Measurements from ENCODE around the gene PITPNM1.

PITPNM1 gene

GRCh38 chr11:67545280-67545679 is 40.1 kb upstream of the PITPNM1 start:
- H2AFZ ChIP-seq (ENCODE audit: low read depth) = no peak overlapping the region
- no peak overlapping the region for H3K9ac ChIP-seq
- H3K4me1 ChIP-seq (ENCODE audit: low read depth, poor library complexity, severe bottlenecking) = no peaks in the 10 kb centered on the region
- H3K27ac ChIP-seq = no peak overlapping the region
- no peak overlapping the region for H3K4me2 ChIP-seq
- TF ChIP-seq, protein P1, sequence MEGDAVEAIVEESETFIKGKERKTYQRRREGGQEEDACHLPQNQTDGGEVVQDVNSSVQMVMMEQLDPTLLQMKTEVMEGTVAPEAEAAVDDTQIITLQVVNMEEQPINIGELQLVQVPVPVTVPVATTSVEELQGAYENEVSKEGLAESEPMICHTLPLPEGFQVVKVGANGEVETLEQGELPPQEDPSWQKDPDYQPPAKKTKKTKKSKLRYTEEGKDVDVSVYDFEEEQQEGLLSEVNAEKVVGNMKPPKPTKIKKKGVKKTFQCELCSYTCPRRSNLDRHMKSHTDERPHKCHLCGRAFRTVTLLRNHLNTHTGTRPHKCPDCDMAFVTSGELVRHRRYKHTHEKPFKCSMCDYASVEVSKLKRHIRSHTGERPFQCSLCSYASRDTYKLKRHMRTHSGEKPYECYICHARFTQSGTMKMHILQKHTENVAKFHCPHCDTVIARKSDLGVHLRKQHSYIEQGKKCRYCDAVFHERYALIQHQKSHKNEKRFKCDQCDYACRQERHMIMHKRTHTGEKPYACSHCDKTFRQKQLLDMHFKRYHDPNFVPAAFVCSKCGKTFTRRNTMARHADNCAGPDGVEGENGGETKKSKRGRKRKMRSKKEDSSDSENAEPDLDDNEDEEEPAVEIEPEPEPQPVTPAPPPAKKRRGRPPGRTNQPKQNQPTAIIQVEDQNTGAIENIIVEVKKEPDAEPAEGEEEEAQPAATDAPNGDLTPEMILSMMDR (conservative IDR thresholded peaks at IDR 0.05; ENCODE audit: low read depth, low read length) = no peak
- H3K79me2 ChIP-seq (ENCODE audit: insufficient read depth, low read depth) = no peaks in the 10 kb centered on the region
- no peaks in the 10 kb centered on the region for H3K27me3 ChIP-seq (ENCODE audit: insufficient read depth, low read depth)
- no peaks in the 10 kb centered on the region for H3K36me3 ChIP-seq (ENCODE audit: insufficient read depth)
- H4K20me1 ChIP-seq (ENCODE audit: insufficient read depth) = no peaks in the 10 kb centered on the region
- H3K4me3 ChIP-seq (IDR thresholded peaks at IDR 0.05; ENCODE audit: insufficient read depth, low read depth, low read length) = no peak overlapping the region

DNA sequence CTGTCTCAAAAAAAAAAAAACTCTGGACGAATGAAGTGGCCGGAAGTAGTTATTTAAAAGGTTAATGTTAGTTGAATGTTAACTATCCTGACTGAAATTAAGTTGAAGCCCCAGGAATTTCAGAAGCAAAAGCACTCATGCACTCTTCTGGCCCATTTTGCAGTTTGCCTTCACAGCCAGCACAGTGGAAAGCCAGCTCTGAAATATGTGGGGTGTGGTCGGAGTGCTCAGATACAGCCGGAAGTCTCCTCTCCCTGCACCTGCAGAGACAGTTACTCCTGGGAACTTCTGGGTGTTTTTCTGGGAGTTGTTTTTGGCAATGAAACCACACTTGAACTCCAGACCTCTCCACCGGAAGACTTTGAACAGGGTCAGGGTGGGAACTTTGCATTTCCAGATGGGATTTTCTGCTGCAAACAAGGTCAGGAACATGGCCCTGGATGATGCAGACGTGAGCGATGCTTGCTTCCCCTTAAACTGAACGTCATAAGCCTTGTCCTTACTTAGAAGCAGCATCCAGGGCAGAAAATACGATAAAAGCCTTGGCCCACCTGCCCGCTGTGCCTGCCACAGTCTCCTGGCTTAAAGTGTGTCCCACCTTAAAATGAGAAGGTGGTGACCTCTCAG is 39.6 kb upstream of the PITPNM1 start:
- no peak overlapping the region for H3K4me2 ChIP-seq
- no peak overlapping the region for H3K27ac ChIP-seq
- H3K36me3 ChIP-seq (ENCODE audit: insufficient read depth) = no peaks in the 10 kb centered on the region
- no peaks in the 10 kb centered on the region for H3K79me2 ChIP-seq (ENCODE audit: insufficient read depth, low read depth)
- no peak overlapping the region for H2AFZ ChIP-seq (ENCODE audit: low read depth)
- H3K4me3 ChIP-seq (IDR thresholded peaks at IDR 0.05; ENCODE audit: insufficient read depth, low read depth, low read length) = no peak overlapping the region
- no peaks in the 10 kb centered on the region for H3K4me1 ChIP-seq (ENCODE audit: low read depth, poor library complexity, severe bottlenecking)
- TF ChIP-seq, protein P1 (conservative IDR thresholded peaks at IDR 0.05; ENCODE audit: low read depth, low read length) = no peak
- H3K27me3 ChIP-seq (ENCODE audit: insufficient read depth, low read depth) = no peaks in the 10 kb centered on the region
- no peaks in the 10 kb centered on the region for H4K20me1 ChIP-seq (ENCODE audit: insufficient read depth)
- H3K9ac ChIP-seq = no peak overlapping the region

GRCh38 chr11:67543585-67543984 is 38.4 kb upstream of the PITPNM1 start:
- no peaks in the 10 kb centered on the region for H3K27me3 ChIP-seq (ENCODE audit: insufficient read depth, low read depth)
- H3K4me1 ChIP-seq (ENCODE audit: low read depth, poor library complexity, severe bottlenecking) = no peaks in the 10 kb centered on the region
- H2AFZ ChIP-seq (ENCODE audit: low read depth) = no peak overlapping the region
- H4K20me1 ChIP-seq (ENCODE audit: insufficient read depth) = no peaks in the 10 kb centered on the region
- H3K79me2 ChIP-seq (ENCODE audit: insufficient read depth, low read depth) = no peaks in the 10 kb centered on the region
- no peaks in the 10 kb centered on the region for H3K36me3 ChIP-seq (ENCODE audit: insufficient read depth)
- no peak overlapping the region for H3K4me2 ChIP-seq
- TF ChIP-seq, protein P1 (conservative IDR thresholded peaks at IDR 0.05; ENCODE audit: low read depth, low read length) = no peak
- no peak overlapping the region for H3K27ac ChIP-seq
- no peak overlapping the region for H3K4me3 ChIP-seq (IDR thresholded peaks at IDR 0.05; ENCODE audit: insufficient read depth, low read depth, low read length)
- no peak overlapping the region for H3K9ac ChIP-seq

GRCh38 chr11:67542971-67543370 is 37.8 kb upstream of the PITPNM1 start:
- H3K4me2 ChIP-seq = no peak overlapping the region

More at GRCh38 chr11:67542971-67543370, 37.8 kb upstream of the PITPNM1 start:
- Histone ChIP-seq H3K4me1 (ENCODE audit: low read depth, poor library complexity, severe bottlenecking) (no peaks in the 10 kb centered on the region), H2AFZ (ENCODE audit: low read depth) (no peak overlapping the region), H3K79me2 (ENCODE audit: insufficient read depth, low read depth) (no peaks in the 10 kb centered on the region), H4K20me1 (ENCODE audit: insufficient read depth) (no peaks in the 10 kb centered on the region), H3K36me3 (ENCODE audit: insufficient read depth) (no peaks in the 10 kb centered on the region), H3K27ac (no peak overlapping the region), H3K27me3 (ENCODE audit: insufficient read depth, low read depth) (no peaks in the 10 kb centered on the region), H3K9ac (no peak overlapping the region), H3K4me3 (IDR thresholded peaks at IDR 0.05; ENCODE audit: insufficient read depth, low read depth, low read length) (no peak overlapping the region)
- TF ChIP-seq, protein P1 (conservative IDR thresholded peaks at IDR 0.05; ENCODE audit: low read depth, low read length) = no peak

Data from KMS-11 (cell line).